ENCODE data around the gene UBXN11.
"Not testable (repeated sequence)": the region's sequence is repeated elsewhere in the genome, so short reads cannot be mapped to it uniquely, and the experiment has no call there.

The UBXN11 gene

GRCh38 chr1:26336477-26337205, 30.2 kb upstream of the UBXN11 start:
- DNase-seq: peak; percentile 78

GRCh38 chr1:26335774-26336476, 29.5 kb upstream of the UBXN11 start:
- DNase-seq: no peak

DNA sequence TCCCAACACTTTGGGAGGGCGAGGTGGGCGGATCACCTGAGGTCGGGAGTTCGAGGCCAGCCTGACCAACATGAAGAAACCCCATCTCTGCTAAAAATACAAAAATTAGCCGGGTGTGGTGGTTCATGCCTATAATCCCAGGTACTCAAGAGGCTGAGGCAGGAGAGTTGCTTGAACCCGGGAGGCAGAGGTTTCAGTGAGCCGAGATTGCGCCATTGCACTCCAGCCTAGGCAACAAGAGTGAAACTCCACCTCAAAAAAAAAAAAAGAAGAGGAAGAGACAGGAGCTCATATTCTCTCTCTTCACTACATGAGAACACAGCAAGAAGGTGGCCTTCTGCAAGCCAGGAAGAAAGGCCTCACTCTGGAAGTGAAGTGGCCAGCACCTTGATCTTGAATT, 26.9 kb upstream of the UBXN11 start:
- not testable (repeated sequence) for DNase-seq

- no peak for DNase-seq
These were observed 23.8 kb upstream of the UBXN11 start for GRCh38 chr1:26330276-26330675.

DNA sequence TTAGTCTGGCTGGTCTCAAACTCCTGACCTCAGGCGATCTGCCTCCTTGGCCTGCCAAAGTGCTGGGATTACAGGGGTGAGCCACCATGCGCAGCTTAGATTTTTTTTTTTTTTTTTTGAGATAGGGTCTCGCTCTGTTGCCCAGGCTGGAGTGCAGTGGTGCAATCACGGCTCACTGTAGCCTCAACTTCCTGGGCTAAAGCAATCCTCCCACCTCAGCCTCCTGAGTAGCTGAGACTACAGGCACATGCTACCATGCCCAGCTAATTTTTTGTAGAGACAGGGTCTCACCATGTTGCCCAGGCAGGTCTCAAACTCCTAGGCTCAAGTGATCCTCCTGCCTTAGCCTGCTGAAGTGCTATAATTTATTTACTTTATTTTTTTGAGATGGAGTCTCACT, 22.9 kb upstream of the UBXN11 start:
- not testable (repeated sequence) for DNase-seq

DNA sequence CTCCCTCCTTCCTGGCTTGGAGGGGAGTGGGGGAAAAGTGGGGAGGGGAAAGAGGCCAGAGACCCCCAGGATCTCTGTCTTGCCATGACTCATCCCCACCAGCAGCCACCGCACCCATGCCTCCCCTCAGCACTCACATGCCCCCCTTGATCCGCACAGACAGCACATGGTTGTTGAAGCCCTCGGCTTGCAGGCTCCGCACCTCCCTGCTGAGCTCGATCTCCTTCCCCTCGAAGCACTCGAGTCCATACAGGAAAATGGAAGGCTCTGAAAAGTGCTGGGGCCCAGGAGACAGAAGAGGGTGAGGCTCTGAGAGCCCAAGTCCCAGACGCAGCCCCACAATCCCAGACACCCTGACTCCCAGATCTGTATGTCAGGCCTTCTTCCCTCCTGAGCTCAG, 22.2 kb upstream of the UBXN11 start:
- DNase-seq: no peak

GRCh38 chr1:26327956-26328362, 21.5 kb upstream of the UBXN11 start:
- DNase-seq: no peak

GRCh38 chr1:26324550-26324949, 18.1 kb upstream of the UBXN11 start:
- DNase-seq: no peak

DNA sequence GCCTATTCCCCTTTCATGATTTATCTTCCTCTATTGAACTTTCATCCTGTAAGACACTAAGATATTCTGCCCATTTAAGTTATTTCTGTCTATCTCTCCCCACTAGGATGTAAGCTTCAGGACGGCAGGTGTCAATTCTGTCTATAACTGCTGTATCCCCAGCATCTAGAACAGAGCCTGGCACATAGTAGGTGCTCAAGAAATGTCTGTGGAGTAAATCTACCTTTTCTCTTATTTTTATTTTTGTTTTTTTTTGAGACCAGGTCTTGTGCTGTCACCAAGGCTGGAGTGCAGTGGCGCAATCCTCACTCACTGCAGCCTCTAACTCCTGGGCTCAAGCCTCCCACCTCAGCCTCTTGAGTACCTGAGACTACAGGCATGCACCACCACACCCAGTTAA, 16.9 kb upstream of the UBXN11 start:
- DNase-seq: no peak

DNA sequence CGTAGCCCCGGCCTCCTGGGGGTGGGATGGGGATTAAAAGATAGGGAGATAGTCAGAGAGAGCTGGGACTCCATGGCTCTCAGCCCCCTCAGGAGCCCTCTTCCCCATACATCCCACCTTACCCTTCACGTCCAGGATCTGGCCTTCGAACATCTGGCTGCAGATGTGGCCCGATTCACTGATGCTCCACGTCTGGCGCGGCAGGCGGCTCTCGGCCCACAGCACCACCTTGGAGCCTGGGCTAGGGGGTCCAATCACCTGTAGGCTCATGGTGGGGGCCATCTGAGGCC, 15.6 kb upstream of the UBXN11 start:
- DNase-seq: no peak

DNA sequence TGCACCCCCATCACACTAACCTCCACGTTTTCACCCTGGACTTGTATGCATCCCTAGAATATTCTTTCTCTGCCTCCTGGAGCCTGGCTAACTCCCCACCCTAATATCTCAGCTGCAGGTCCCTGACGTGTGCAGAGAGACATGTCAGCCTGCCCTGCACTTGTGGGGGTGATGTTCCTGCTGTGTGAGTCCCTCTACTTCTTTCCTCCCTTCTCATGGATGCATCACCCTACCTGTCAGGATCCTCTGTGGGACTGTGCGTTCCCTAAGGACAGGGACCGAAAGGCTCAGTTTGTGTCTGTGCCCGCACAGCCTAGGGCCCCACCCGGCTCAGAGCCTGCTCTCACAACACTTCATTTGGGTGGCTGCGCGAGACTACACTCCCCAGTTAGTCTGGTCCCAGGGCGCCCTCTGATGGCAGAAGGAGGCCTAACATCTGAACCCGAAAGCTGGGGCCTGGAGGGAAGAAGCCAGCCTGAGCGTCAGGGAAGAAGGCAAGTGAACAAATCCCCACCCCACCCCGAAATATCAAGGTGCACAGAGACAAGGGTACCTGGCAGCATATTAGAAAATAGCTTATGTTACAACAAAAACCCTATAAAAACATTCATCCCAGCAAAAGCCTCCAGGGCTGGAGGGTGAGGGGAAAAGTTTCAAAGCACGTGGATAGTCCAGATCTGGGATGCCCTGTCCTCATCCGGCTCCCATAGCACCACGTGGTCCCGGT, 15.0 kb upstream of the UBXN11 start:
- peak; percentile 88 for DNase-seq

GRCh38 chr1:26320896-26321295, 14.5 kb upstream of the UBXN11 start:
- DNase-seq: no peak

DNA sequence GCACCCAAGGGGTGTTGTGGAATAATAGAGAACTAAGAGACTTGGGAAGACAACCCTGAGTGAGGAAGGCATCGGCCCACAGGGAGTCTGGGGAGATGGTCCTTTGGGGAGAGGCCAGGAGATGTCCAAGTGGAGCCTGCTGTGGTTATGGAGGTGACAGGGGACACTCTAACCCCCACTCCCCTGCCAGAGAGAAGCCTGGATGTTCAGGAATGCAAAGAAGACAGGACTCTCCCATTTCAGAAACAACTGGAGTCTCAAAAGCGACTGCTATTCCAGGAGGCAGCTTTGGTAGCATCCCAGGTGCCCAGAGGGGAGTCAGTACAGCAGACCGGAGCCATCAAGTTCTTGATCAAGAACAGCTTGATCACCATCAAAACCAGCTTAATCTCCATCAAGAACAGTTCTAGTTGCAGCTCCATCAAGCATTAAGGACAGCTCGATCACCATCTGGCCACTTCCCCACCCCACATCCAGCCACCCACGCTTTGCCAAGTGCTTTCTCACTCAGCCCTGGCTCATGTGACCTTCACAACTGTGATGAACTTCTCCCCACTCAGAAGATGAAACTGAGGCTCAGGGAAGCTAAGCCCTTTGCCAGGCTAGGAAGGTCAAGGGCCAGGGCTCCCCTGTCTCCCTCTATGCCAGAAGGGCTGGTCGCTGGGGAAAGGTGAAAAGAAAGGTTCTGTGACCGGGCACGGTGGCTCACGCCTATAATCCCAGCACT, 12.1 kb upstream of the UBXN11 start:
- no peak for DNase-seq

- DNase-seq: peak; percentile 81
These were observed 11.3 kb upstream of the UBXN11 start, which contains the start of gene CD52 for GRCh38 chr1:26317612-26318337. CD52 (plus strand) TSS chr1:26317958; CDS start chr1:26318018, 60 bp downstream.

GRCh38 chr1:26317146-26317545, 10.7 kb upstream of the UBXN11 start:
- no peak for DNase-seq

DNA sequence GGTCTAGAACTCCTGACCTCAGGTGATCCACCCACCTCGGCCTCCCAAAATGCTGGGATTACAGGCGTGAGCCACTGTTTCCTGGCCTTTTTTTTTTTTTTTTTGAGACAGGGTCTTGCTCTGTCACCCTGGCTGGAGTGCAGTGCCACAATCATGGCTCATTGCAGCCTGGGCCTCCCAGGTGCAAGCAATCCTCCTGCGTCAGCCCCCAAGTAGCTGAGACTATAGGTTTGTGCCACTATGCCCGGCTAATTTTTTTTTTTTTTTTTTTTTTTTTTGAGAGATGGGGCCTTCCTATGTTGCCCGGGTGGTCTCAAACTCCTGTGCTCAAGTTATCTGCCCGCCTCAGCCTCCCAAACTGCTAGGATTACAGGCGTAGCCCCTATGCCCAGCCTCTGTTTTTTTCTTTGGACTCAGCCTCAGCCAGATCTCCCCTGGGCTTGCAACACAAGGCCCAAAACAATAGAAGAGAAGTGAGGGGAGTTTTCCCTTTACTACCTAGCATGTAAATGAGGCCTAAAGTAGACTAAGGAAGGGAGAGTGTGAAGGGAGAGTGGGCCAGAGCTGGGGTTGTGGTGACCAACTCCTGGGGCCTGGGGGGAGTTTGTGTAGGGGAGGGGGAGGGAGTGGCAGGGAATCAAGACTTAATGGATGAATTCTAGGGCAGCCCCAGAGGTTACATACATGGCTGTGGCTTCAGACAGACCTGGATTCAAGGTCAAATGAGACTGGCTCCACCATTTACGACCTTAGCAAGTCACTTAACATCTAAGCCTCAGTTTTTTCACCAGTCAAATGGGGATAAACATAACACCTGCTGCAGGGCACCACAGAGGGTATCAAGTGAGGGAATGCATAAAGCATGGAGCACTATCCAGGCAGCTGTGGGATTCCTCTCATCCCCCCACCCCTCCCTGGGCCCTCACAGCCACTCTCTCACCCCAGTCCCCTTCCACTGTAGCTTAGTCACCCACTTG, 9.7 kb upstream of the UBXN11 start:
- no peak for DNase-seq

- DNase-seq: no peak
These were observed 8.1 kb upstream of the UBXN11 start for GRCh38 chr1:26314501-26314900.

DNA sequence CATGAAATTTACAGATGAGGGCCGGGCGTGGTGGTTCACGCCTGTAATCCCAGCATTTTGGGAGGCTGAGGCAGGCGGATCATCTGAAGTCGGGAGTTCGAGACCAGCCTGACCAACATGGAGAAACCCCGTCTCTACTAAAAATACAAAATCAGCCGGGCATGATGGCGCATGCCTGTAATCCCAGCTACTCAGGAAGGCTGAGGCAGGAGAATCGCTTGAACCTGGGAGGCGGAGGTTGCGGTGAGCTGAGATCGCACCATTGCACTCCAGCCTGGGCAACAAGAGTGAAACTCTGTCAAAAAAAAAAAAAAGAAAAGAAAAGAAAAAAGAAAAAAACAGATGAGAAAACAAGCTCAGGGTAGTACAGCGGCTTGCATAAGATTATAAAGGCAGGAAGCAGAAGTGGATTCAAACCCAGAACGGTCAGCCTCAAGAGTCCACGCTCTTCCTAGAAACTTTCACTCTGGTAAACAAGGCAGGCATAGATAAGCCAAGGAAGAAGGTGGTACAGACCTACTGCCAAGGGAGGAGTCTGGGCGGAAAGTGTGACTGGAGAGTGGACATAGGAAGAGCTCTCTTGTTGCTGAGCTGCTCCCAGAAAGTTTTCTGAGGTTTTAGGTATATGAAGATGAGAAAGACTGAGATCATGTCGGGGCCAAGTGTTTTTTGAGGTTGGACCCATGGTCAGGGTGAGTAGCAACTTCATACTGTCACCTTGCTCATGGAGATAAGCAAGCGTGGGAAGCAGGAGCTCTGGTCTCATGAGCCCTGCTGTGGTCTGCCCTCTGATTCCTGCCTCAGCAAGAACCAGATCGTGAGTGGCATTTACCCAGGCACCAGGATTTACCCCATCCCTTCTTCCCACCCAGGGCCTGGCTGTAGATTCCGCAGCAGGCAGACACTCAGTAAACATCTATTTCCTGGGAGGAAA, 1.8 kb upstream of the UBXN11 start:
- DNase-seq: not testable (repeated sequence)

GRCh38 chr1:26307363-26307781, 936 bp upstream of the UBXN11 start:
- DNase-seq: peak; percentile 65

- no peak for DNase-seq
These were observed 658 bp downstream of the UBXN11 start for GRCh38 chr1:26305667-26306289.
